IPS-15b (cell line): ENCODE data around the gene TMEM109.

ENCODE experiments used
- H3K27me3 ChIP-seq: one replicate; pipeline ENCODE4 v1.6.1; 2013; ENCODE audit warnings: low read length; ENCODE audit not compliant: control insufficient read depth, insufficient read depth
- H3K36me3 ChIP-seq: one replicate; pipeline ENCODE4 v1.6.1; 2013; ENCODE audit warnings: low read length; ENCODE audit not compliant: control insufficient read depth, insufficient read depth
- H3K4me1 ChIP-seq: one replicate; pipeline ENCODE4 v1.6.1; 2013; ENCODE audit warnings: mild to moderate bottlenecking, low read length; ENCODE audit not compliant: control insufficient read depth, insufficient read depth
- H3K4me3 ChIP-seq: one replicate; pipeline ENCODE4 v1.5.1; 2013; ENCODE audit warnings: low read depth, low read length
- H3K9ac ChIP-seq: one replicate; pipeline ENCODE4 v1.6.1; 2013; ENCODE audit warnings: low read depth, mild to moderate bottlenecking, low read length
- H3K9me3 ChIP-seq: one replicate; pipeline ENCODE4 v1.6.1; 2013; ENCODE audit warnings: mild to moderate bottlenecking, low read length; ENCODE audit not compliant: control insufficient read depth, insufficient read depth

Gene TMEM109, protein sequence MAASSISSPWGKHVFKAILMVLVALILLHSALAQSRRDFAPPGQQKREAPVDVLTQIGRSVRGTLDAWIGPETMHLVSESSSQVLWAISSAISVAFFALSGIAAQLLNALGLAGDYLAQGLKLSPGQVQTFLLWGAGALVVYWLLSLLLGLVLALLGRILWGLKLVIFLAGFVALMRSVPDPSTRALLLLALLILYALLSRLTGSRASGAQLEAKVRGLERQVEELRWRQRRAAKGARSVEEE

GRCh38 chr11:60913793-60914632 lies at the start of gene TMEM109:
TMEM109 (plus strand) TSS chr11:60914158; CDS start chr11:60919694, 5,536 bp downstream.
- H3K4me1 ChIP-seq = peaks cover 9% of the 10 kb centered on the region
- peaks cover 35% of the 10 kb centered on the region for H3K27me3 ChIP-seq
- H3K36me3 ChIP-seq = no peaks in the 10 kb centered on the region
- H3K4me3 ChIP-seq = peak within 1 kb of the TSS; percentile 84
- no peaks in the 10 kb centered on the region for H3K9me3 ChIP-seq
- peak within 1 kb of the TSS; percentile 90 for H3K9ac ChIP-seq

DNA sequence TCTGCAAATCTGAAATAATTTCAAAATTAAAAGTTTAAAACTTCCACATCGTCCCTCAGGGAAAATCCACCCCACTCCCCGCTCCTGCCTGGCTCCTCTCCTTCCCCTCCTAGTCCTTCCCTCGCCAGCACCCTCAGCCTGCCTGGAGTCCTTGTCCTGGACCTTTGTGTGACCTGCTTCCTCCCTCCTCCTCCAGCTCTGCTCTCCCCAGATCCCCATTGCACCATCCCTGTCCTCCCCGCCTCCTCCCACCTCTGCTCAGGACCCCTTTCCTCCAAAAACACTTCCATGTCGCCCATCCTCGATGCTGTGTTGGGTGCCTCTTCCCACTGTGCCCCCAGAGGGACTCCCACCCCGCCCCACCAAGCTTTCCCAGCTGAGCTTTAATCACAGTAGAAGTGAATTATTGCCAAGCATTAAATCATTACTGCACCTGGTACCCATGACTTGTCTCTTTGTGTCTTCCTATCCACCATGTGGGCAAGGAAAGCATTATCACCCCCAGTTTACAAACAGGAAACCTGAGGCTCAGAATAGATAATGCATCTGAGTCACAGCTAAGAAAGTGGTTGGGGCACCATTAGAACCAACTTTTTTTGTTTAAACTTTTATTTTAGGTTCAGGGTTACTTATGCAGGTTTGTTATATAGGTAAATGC lies 49.0 kb upstream of the TMEM109 start:
- Histone ChIP-seq H3K9me3 (no peaks in the 10 kb centered on the region), H3K4me3 (no peak overlapping the region), H3K4me1 (no peaks in the 10 kb centered on the region), H3K9ac (no peak overlapping the region), H3K36me3 (no peaks in the 10 kb centered on the region), H3K27me3 (no peaks in the 10 kb centered on the region)

DNA sequence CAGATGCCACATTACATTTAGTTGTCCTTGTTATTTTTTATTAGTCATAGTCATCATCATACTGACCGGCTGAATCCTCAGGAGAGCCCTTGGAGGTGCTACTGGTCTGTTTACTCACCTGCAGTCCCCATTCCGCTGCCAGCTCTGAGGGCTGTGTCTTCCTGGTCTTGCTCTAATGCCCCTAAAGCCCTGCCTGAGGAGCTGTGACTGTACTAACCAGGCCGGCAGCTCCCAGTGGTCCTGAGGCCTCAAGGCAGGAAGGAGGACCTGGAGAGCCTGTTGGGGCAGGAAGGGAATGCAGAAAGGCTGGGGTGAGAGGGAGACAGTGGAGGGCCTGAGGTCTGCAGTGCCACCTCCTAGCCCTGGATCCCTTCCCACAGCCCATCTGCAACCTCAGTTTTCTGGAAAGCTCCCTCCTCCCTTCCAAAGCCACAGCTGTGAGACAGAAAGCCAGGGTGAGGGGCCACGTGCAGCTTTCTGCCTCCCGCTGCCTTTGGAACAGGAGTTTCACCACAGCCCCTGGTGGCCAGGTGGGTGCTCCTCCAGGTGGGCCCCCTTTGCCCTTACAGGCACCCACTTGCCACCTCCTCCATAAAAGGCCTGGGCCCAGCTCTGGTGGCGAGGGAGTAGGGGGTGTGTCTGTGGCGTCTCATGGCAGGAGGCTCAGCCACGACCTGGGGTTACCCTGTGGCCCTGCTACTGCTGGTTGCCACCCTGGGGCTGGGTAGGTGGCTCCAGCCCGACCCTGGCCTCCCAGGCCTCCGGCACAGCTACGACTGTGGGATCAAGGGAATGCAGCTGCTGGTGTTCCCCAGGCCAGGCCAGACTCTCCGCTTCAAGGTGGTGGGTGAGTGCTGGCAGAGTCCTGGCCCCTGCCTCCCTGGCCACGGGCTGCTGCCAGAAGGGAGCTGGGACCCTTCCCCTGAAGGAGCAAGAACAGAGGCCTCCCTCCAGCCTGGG lies 46.8 kb upstream of the TMEM109 start, which contains the start of gene ZP1:
Gene ZP1 (plus strand): TSS at position 632 of the 960 bp plus-strand sequence. CDS start 20 bp downstream, at position 652.
- no peaks in the 10 kb centered on the region for H3K36me3 ChIP-seq

DNA sequence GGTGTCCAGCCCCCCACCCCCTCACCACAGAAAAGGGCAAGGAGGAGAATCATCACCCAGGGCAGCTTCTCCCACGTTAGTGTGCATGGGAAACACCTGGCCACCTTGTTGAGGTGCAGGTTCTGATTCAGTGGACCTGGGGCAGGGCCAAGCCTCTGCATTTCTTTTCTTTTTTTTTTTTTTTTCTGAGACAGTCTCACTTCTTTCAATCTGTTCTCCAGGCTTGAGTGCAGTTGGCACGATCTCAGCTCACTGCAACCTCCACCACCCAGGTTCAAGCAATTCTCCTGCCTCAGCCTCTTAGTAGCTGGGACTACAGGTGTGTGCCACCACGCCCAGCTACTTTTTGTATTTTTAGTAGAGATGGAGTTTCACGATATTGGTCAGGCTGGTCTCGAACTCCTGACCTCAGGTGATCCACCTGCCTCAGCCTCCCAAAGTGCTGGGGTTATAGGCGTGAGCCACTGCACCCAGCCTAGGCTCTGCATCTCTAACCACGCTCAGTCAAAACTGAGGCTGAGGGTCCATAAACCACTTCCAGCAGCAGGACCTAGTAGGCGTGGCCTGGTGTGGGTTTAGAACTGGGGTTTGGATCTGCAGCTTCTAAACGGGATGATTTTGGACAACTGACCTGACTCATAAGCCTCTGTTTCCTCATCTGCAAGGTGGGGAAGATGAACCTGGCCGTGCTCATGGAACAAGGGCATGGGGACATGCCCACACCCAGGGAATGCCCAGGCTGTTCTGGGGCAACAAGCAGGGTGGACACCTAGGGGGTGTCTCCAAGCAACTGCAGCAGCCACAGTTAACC lies 45.9 kb upstream of the TMEM109 start:
- Histone ChIP-seq H3K9ac (no peak overlapping the region), H3K4me3 (no peak overlapping the region), H3K9me3 (no peaks in the 10 kb centered on the region), H3K36me3 (no peaks in the 10 kb centered on the region), H3K27me3 (no peaks in the 10 kb centered on the region), H3K4me1 (peaks cover 2% of the 10 kb centered on the region)

More for the DNA sequence above, 46.8 kb upstream of the TMEM109 start, which contains the start of gene ZP1:
- Histone ChIP-seq H3K27me3 (no peaks in the 10 kb centered on the region), H3K9me3 (no peaks in the 10 kb centered on the region), H3K9ac (no peak within 1 kb of the TSS), H3K4me1 (no peaks in the 10 kb centered on the region), H3K4me3 (no peak within 1 kb of the TSS)

GRCh38 chr11:60868682-60869450 lies 45.1 kb upstream of the TMEM109 start:
- Histone ChIP-seq H3K4me1 (peaks cover 2% of the 10 kb centered on the region), H3K9ac (no peak overlapping the region), H3K9me3 (no peaks in the 10 kb centered on the region), H3K4me3 (no peak overlapping the region), H3K36me3 (no peaks in the 10 kb centered on the region), H3K27me3 (no peaks in the 10 kb centered on the region)

GRCh38 chr11:60869451-60869825 lies 44.5 kb upstream of the TMEM109 start:
- Histone ChIP-seq H3K36me3 (peaks cover 1% of the 10 kb centered on the region), H3K4me3 (no peak overlapping the region), H3K9me3 (no peaks in the 10 kb centered on the region), H3K27me3 (no peaks in the 10 kb centered on the region), H3K9ac (no peak overlapping the region), H3K4me1 (peaks cover 2% of the 10 kb centered on the region)

GRCh38 chr11:60870276-60870675 lies 43.7 kb upstream of the TMEM109 start:
- peaks cover 3% of the 10 kb centered on the region for H3K36me3 ChIP-seq
- no peaks in the 10 kb centered on the region for H3K27me3 ChIP-seq
- peaks cover 2% of the 10 kb centered on the region for H3K4me1 ChIP-seq
- H3K4me3 ChIP-seq = no peak overlapping the region
- no peak overlapping the region for H3K9ac ChIP-seq
- no peaks in the 10 kb centered on the region for H3K9me3 ChIP-seq

DNA sequence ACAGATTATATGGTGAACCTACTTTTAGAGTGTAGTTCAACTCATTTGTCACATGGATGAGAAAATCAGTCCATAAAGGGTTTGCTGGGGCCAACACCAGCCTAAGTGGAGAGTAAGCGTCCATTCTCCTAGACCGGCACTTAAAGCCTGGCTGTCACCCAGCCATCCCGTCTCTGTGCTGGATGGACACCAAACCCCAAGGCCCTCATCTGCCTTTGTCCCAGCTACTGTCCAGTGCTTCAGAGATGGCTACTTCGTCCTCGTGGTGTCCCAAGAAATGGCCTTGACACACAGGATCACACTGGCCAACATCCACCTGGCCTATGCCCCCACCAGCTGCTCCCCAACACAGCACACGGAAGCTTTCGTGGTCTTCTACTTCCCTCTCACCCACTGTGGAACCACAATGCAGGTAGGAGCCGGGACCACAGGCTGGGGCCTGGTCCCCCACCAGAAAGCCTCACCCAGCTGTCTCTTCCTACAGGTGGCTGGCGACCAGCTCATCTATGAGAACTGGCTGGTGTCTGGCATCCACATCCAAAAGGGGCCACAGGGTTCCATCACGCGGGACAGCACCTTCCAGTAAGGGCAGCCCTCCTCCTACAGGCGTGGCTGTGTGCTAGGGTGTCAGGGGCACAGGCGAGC lies 43.1 kb upstream of the TMEM109 start:
- Histone ChIP-seq H3K9me3 (no peaks in the 10 kb centered on the region), H3K36me3 (peaks cover 3% of the 10 kb centered on the region), H3K9ac (no peak overlapping the region), H3K27me3 (no peaks in the 10 kb centered on the region), H3K4me3 (no peak overlapping the region), H3K4me1 (peaks cover 2% of the 10 kb centered on the region)

GRCh38 chr11:60871378-60872061 lies 42.4 kb upstream of the TMEM109 start:
- H3K27me3 ChIP-seq = no peaks in the 10 kb centered on the region
- H3K9me3 ChIP-seq = no peaks in the 10 kb centered on the region
- peaks cover 2% of the 10 kb centered on the region for H3K4me1 ChIP-seq
- H3K9ac ChIP-seq = no peak overlapping the region
- H3K36me3 ChIP-seq = peaks cover 3% of the 10 kb centered on the region
- H3K4me3 ChIP-seq = no peak overlapping the region
